ENCODE results near the gene GSTK1.
A peak's percentile ranks its signal among the peaks of the same experiment; 100 is the strongest.

GSTK1 gene

GRCh38 chr7:143300959-143301935 is 38.0 kb downstream of the GSTK1 start:
- Histone ChIP-seq H3K36me3 (replicated peaks) (peaks cover 54% of the 10 kb centered on the region), H3K27me3 (replicated peaks) (no peaks in the 10 kb centered on the region), H3K4me3 (ENCODE audit: low read depth, low read length) (no peak overlapping the region), H3K27ac (peak overlapping the region; percentile 33)
- in situ Hi-C loops (cut with HindIII; ENCODE audit: low pct_ligation_motif_present, low sequenced_read_pairs) = no loop called here
- no peak for TF ChIP-seq CTCF (IDR thresholded peaks at IDR 0.05; ENCODE audit: low read depth, low read length, missing control alignments)
- peak; percentile 68 for DNase-seq

- no peak overlapping the region for H3K4me3 ChIP-seq (ENCODE audit: low read depth, low read length)
- no peak for DNase-seq
- H3K27ac ChIP-seq = no peak overlapping the region
- no peaks in the 10 kb centered on the region for H3K27me3 ChIP-seq (replicated peaks)
- no peak for TF ChIP-seq CTCF (IDR thresholded peaks at IDR 0.05; ENCODE audit: low read depth, low read length, missing control alignments)
- H3K36me3 ChIP-seq (replicated peaks) = peaks cover 60% of the 10 kb centered on the region
- in situ Hi-C loops (cut with HindIII; ENCODE audit: low pct_ligation_motif_present, low sequenced_read_pairs) = no loop called here
Measured at GRCh38 chr7:143303733-143304132, 40.5 kb downstream of the GSTK1 start.

GRCh38 chr7:143304938-143305337 is 41.7 kb downstream of the GSTK1 start:
- H3K27ac ChIP-seq = no peak overlapping the region
- DNase-seq = no peak
- H3K36me3 ChIP-seq (replicated peaks) = peaks cover 58% of the 10 kb centered on the region
- in situ Hi-C loops (cut with HindIII; ENCODE audit: low pct_ligation_motif_present, low sequenced_read_pairs) = no loop called here
- H3K4me3 ChIP-seq (ENCODE audit: low read depth, low read length) = no peak overlapping the region
- no peak for TF ChIP-seq CTCF (IDR thresholded peaks at IDR 0.05; ENCODE audit: low read depth, low read length, missing control alignments)
- no peaks in the 10 kb centered on the region for H3K27me3 ChIP-seq (replicated peaks)

GRCh38 chr7:143305423-143306070 is 42.3 kb downstream of the GSTK1 start:
- Histone ChIP-seq H3K36me3 (replicated peaks) (peaks cover 52% of the 10 kb centered on the region), H3K4me3 (ENCODE audit: low read depth, low read length) (no peak overlapping the region), H3K27me3 (replicated peaks) (no peaks in the 10 kb centered on the region), H3K27ac (no peak overlapping the region)
- peak; percentile 48 for DNase-seq
- in situ Hi-C loops (cut with HindIII; ENCODE audit: low pct_ligation_motif_present, low sequenced_read_pairs) = no loop called here
- TF ChIP-seq CTCF (IDR thresholded peaks at IDR 0.05; ENCODE audit: low read depth, low read length, missing control alignments) = peak; percentile 91

- in situ Hi-C loops (cut with HindIII; ENCODE audit: low pct_ligation_motif_present, low sequenced_read_pairs) = no loop called here
- Histone ChIP-seq H3K4me3 (ENCODE audit: low read depth, low read length) (no peak overlapping the region), H3K27ac (no peak overlapping the region), H3K36me3 (replicated peaks) (peaks cover 38% of the 10 kb centered on the region), H3K27me3 (replicated peaks) (no peaks in the 10 kb centered on the region)
- DNase-seq = no peak
- no peak for TF ChIP-seq CTCF (IDR thresholded peaks at IDR 0.05; ENCODE audit: low read depth, low read length, missing control alignments)
Measured at GRCh38 chr7:143308632-143309031, 45.4 kb downstream of the GSTK1 start.

Data from brain microvascular endothelial cell (primary cell).